GM23248 (cell line): ENCODE results near the gene WWOX. TPM values are rescaled to one million over a fixed set of nuclear protein-coding genes. Genes with fewer than 3 reads are reported as not detected.

Source experiments
- DNase-seq: peaks from one replicate; pipeline ENCODE4 v3.0.0-alpha.2; 2015
- H2AFZ ChIP-seq: fragments of 200-600 bp; sonication (generic); 2 replicates; pipeline ENCODE4 v1.6.1; 2016; ENCODE audit warnings: antibody characterized with exemption
- H3F3A ChIP-seq: fragments of 200-600 bp; sonication (generic); 2 replicates; pipeline ENCODE4 v1.6.1; 2016; ENCODE audit warnings: mild to moderate bottlenecking, antibody characterized with exemption, mixed run types; ENCODE audit not compliant: insufficient read depth
- H3K27ac ChIP-seq: fragments of 200-600 bp; sonication (generic); 2 replicates; pipeline ENCODE4 v1.5.1; 2016; ENCODE audit warnings: mild to moderate bottlenecking
- H3K27me3 ChIP-seq: fragments of 200-600 bp; sonication (generic); replicated peaks from 2 replicates; pipeline ENCODE4 v1.6.1; 2016; ENCODE audit warnings: mild to moderate bottlenecking; ENCODE audit not compliant: insufficient read depth
- H3K36me3 ChIP-seq: fragments of 200-600 bp; sonication (generic); 2 replicates; pipeline ENCODE4 v1.6.1; 2016; ENCODE audit warnings: low read depth, mild to moderate bottlenecking
- H3K4me1 ChIP-seq: fragments of 200-600 bp; sonication (generic); 2 replicates; pipeline ENCODE4 v1.6.1; 2016; ENCODE audit warnings: mild to moderate bottlenecking; ENCODE audit not compliant: insufficient read depth
- H3K4me2 ChIP-seq: fragments of 200-600 bp; sonication (generic); one replicate; pipeline ENCODE4 v1.6.1; 2016; ENCODE audit warnings: mild to moderate bottlenecking; ENCODE audit not compliant: unreplicated experiment
- H3K4me3 ChIP-seq: fragments of 200-600 bp; sonication (generic); 2 replicates; pipeline ENCODE4 v1.5.1; 2016; ENCODE audit warnings: mild to moderate bottlenecking
- H3K79me2 ChIP-seq: fragments of 200-600 bp; sonication (generic); 2 replicates; pipeline ENCODE4 v1.6.1; 2016; ENCODE audit warnings: mild to moderate bottlenecking; ENCODE audit not compliant: insufficient read depth
- H3K9ac ChIP-seq: fragments of 200-600 bp; sonication (generic); 2 replicates; pipeline ENCODE4 v1.6.1; 2016; ENCODE audit warnings: mild to moderate bottlenecking
- H3K9me2 ChIP-seq: fragments of 200-600 bp; sonication (generic); 2 replicates; pipeline ENCODE4 v1.6.1; 2016; ENCODE audit warnings: mixed run types, mild to moderate bottlenecking, moderate library complexity; ENCODE audit not compliant: insufficient read depth
- H3K9me3 ChIP-seq: fragments of 200-600 bp; sonication (generic); one replicate; pipeline ENCODE4 v1.6.1; 2017; ENCODE audit warnings: low read depth
- H4K20me1 ChIP-seq: fragments of 200-600 bp; sonication (generic); 2 replicates; pipeline ENCODE4 v1.6.0; 2016; ENCODE audit not compliant: insufficient read depth
- EZH2 ChIP-seq: fragments of 200-600 bp; sonication (generic); IDR thresholded peaks from 2 replicates; pipeline ENCODE4 v1.6.1; 2018; ENCODE audit warnings: antibody characterized with exemption, mild to moderate bottlenecking; ENCODE audit not compliant: insufficient read depth, poor library complexity, severe bottlenecking
- EZH2phosphoT487 ChIP-seq: fragments of 200-600 bp; sonication (generic); IDR thresholded peaks from 2 replicates; pipeline ENCODE4 v1.6.1; 2018; ENCODE audit warnings: antibody characterized with exemption, moderate library complexity, mild to moderate bottlenecking, low read depth; ENCODE audit not compliant: insufficient read depth
- WGBS, 2 experiments: methylation state at CpG; one replicate each; pipeline ENCODE4 v1.1.6; 2015 to 2017; ENCODE audit warnings: low lambda C conversion rate in 2 of 2, low coverage in 1 of 2; ENCODE audit errors: missing lambda C conversion rate in 2 of 2; 5-methylcytosine and 5-hydroxymethylcytosine counted together
- in situ Hi-C: fragments of 300-500 bp; cut with MboI; formaldehyde crosslinking; loops from 2 replicates; pipeline ENCODE4 v1.15.0; 2020
- polyA plus RNA-seq: library from polyadenylated mRNA; unstranded; fragments of >200 nt; fragmentation: Nextera tagmentation; extraction: Ambion mirVana; gene quantifications from 2 replicates; pipeline ENCODE4 v1.2.1, GENCODE V29; 2016
- total RNA-seq: library from RNA; depleted of rRNA; stranded (reverse); fragments of >200 nt; shearing (Covaris generic); gene quantifications from 2 replicates; pipeline ENCODE4 v1.2.3, GENCODE V29; 2014

Gene WWOX
- total and polyA plus RNA-seq, 2 experiments from 2014 or later, result 4.5 to 6.6 TPM

DNA sequence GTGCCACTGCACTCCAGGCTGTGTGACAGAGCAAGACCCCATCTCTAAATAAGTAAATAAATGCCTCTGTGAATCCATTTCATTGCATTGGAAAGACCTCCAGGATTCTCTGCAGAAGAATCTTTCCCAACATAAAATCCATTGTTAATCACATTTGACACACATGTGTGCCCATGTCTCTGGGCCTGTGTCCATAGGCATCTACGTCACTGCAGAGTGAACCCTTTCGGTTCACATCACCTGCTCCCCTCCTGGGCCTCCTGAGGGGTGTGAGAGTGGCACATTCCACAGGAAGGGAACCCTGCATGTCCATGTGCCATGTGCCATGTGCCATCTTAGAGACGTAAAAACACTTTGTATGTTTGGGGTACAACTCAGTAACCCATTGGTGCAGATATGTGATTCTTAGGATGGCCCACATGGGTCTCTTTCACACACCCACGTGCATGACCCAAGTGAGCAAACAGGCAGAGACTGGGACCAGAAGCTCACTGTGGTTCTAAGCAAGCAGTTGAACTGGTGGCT, 1073.6 kb downstream of the WWOX start:
- no peaks in the 10 kb centered on the region for H3K9me3 ChIP-seq
- no peaks in the 10 kb centered on the region for H3K9me2 ChIP-seq
- no peak overlapping the region for H2AFZ ChIP-seq
- H3K4me1 ChIP-seq, result no peaks in the 10 kb centered on the region
- no peak overlapping the region for H3K9ac ChIP-seq
- in situ Hi-C loops, result no loop called here
- no peaks in the 10 kb centered on the region for H3K79me2 ChIP-seq
- 47 to 51% methylated on average over 4 of the region's 4 CpGs for WGBS, 2 experiments
- no peak overlapping the region for H3K27ac ChIP-seq
- no peak for TF ChIP-seq EZH2
- no peak for TF ChIP-seq EZH2phosphoT487
- no peaks in the 10 kb centered on the region for H3F3A ChIP-seq
- no peak overlapping the region for H3K4me3 ChIP-seq
- no peaks in the 10 kb centered on the region for H4K20me1 ChIP-seq
- DNase-seq, result no peak
- no peak overlapping the region for H3K4me2 ChIP-seq
- H3K36me3 ChIP-seq, result no peaks in the 10 kb centered on the region
- H3K27me3 ChIP-seq, result no peaks in the 10 kb centered on the region

DNA sequence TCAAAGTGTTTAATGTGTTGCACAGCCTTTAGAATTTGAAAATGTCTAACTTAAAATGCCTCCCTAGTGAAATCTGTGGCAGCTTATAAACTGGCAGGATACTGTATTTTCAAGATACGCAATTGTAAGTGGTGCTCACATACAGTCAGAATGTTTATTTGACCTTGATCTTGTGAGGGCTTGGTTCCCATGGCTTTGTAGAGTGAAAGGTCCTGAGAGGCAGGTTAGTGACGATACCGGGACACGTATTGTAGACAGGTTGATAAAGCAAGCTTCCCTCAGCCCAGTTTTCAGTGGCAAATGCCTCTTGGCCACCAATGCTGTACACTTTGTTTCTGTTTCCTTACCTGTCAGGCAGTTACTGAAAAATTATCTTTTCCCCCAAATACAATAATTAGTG, 1074.5 kb downstream of the WWOX start:
- Histone ChIP-seq H3K4me2 (no peak overlapping the region), H3K27ac (no peak overlapping the region), H3F3A (no peaks in the 10 kb centered on the region), H2AFZ (no peak overlapping the region), H3K9ac (no peak overlapping the region), H3K27me3 (no peaks in the 10 kb centered on the region), H4K20me1 (no peaks in the 10 kb centered on the region), H3K36me3 (no peaks in the 10 kb centered on the region), H3K4me3 (no peak overlapping the region), H3K4me1 (no peaks in the 10 kb centered on the region), H3K79me2 (no peaks in the 10 kb centered on the region), H3K9me3 (no peaks in the 10 kb centered on the region), H3K9me2 (no peaks in the 10 kb centered on the region)
- 72 to 78% methylated on average over 4 of the region's 4 CpGs for WGBS, 2 experiments
- TF ChIP-seq EZH2phosphoT487 (no peak), EZH2 (no peak)
- in situ Hi-C loops, result no loop called here
- no peak for DNase-seq

DNA sequence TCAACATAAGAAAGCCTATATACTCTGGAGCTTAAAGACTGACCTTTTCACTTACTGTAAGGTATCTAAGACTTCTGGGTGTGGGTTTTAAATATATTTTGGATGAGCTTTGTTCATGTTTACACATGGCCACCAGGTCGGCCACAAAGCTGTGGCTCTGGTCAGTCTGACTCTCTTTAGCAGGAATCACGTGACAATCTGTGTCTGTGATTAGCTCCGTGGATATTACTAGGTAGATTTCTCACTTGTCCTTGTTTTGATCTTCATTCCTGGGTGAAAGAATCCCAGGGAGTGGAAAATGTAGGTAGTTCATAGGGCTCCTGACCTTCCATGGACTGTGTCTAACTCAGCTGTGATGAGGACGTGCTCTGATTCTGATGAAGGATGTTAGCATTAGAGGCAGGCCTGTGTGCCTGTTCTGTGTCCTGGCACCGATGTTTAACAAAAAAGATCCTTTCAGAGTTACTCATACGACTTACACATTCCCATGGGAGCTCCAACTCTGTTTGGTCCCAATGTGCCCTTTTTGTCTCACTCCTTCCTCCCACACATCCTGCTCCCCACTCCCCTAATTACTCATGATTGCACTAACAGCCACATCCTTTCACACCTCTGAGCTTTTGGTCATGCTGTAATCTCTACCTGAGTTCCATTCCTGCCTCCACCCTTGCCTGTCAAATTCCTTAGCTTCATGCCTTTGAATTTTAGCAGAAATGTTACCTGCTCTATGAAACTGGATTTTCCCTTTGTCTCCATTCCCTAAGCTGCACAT, 1076.0 kb downstream of the WWOX start:
- Histone ChIP-seq H3K27ac (no peak overlapping the region), H2AFZ (no peak overlapping the region), H3K9me3 (no peaks in the 10 kb centered on the region), H3K27me3 (no peaks in the 10 kb centered on the region), H3K79me2 (no peaks in the 10 kb centered on the region), H4K20me1 (no peaks in the 10 kb centered on the region), H3K4me3 (no peak overlapping the region), H3K9ac (no peak overlapping the region), H3K4me2 (no peak overlapping the region), H3F3A (no peaks in the 10 kb centered on the region), H3K4me1 (no peaks in the 10 kb centered on the region), H3K9me2 (no peaks in the 10 kb centered on the region), H3K36me3 (no peaks in the 10 kb centered on the region)
- WGBS, 2 experiments, result 22 to 26% methylated on average over 6 of the region's 6 CpGs
- no peak for DNase-seq
- in situ Hi-C loops, result no loop called here
- no peak for TF ChIP-seq EZH2phosphoT487
- TF ChIP-seq EZH2, result no peak

- H3F3A ChIP-seq, result no peaks in the 10 kb centered on the region
- H3K4me1 ChIP-seq, result no peaks in the 10 kb centered on the region
- in situ Hi-C loops, result no loop called here
- no peaks in the 10 kb centered on the region for H4K20me1 ChIP-seq
- no peaks in the 10 kb centered on the region for H3K27me3 ChIP-seq
- no peaks in the 10 kb centered on the region for H3K9me3 ChIP-seq
- no peak overlapping the region for H3K4me2 ChIP-seq
- H2AFZ ChIP-seq, result no peak overlapping the region
- no peak overlapping the region for H3K27ac ChIP-seq
- DNase-seq, result no peak
- WGBS, 2 experiments, result 49% methylated on average over 14 of the region's 14 CpGs
- TF ChIP-seq EZH2phosphoT487 (no peak), EZH2 (no peak)
- no peaks in the 10 kb centered on the region for H3K9me2 ChIP-seq
- no peaks in the 10 kb centered on the region for H3K79me2 ChIP-seq
- H3K36me3 ChIP-seq, result no peaks in the 10 kb centered on the region
- H3K9ac ChIP-seq, result no peak overlapping the region
- H3K4me3 ChIP-seq, result no peak overlapping the region
Observed at GRCh38 chr16:79177018-79177417, 1077.6 kb downstream of the WWOX start.
